Activated B cell treated with CpG ODN at 0.5 μM for 24 hours (primary cell): Measurements from ENCODE around the gene IGF1. TPM values are rescaled to one million over a fixed set of nuclear protein-coding genes. Genes with fewer than 3 reads are reported as not detected.

ENCODE experiments used
- ATAC-seq: fragments of 200-7000 bp; cut with Tn5 transposase; one replicate; pipeline ENCODE4 v1.10.0; 2021; ENCODE audit warnings: low read depth, mild to moderate bottlenecking, moderate library complexity
- CTCF ChIA-PET: fragments of 350-600 bp; sonication (Branson Sonifier 250); formaldehyde crosslinking; loops from one replicate; lab custom pipeline; 2021; ENCODE audit warnings: antibody characterized with exemption; lab: Charles Lee
- POLR2A ChIA-PET: fragments of 350-600 bp; sonication (Branson Sonifier 250); formaldehyde crosslinking; loops from one replicate; lab custom pipeline; 2021; ENCODE audit warnings: antibody characterized with exemption; lab: Charles Lee
- DNase-seq: peaks from one replicate; pipeline ENCODE4 v3.0.0; 2022
- H3K27ac Mint-ChIP-seq: one replicate; pipeline ENCODE4 v1.8.0; 2020; ENCODE audit warnings: mixed read lengths
- H3K27me3 Mint-ChIP-seq: one replicate; pipeline ENCODE4 v1.8.0; 2021; ENCODE audit warnings: mixed read lengths
- H3K36me3 Mint-ChIP-seq: one replicate; pipeline ENCODE4 v1.8.0; 2021; ENCODE audit warnings: low read depth, mixed read lengths
- H3K4me1 Mint-ChIP-seq: one replicate; pipeline ENCODE4 v1.8.0; 2021; ENCODE audit warnings: mixed read lengths
- H3K4me3 Mint-ChIP-seq: one replicate; pipeline ENCODE4 v1.8.0; 2020; ENCODE audit warnings: mild to moderate bottlenecking, mixed read lengths
- H3K9me3 Mint-ChIP-seq: one replicate; pipeline ENCODE4 v1.8.0; 2020; ENCODE audit warnings: mixed read lengths
- CTCF ChIP-seq: fragments of 200-600 bp; IDR thresholded peaks from one replicate; pipeline ENCODE4 v1.8.0; 2022; ENCODE audit warnings: antibody characterized with exemption, mild to moderate bottlenecking
- intact Hi-C: fragments of 100-400 bp; cut with micrococcal nuclease; formaldehyde crosslinking; loops from one replicate; pipeline ENCODE4 v1.15.1; 2024
- total RNA-seq: library from RNA; stranded (reverse); gene quantifications from 2 replicates; pipeline ENCODE4 v1.2.3, GENCODE V29; 2022

The IGF1 gene
- total RNA-seq, 1 donor from 2014 or later: not detected

- CTCF ChIA-PET: no interaction called here
- no peak for TF ChIP-seq CTCF
- ATAC-seq (no peak), DNase-seq (no peak)
- intact Hi-C loops: no loop called here
- POLR2A ChIA-PET: no interaction called here
- Mint-ChIP-seq H3K27ac (no peak overlapping the region), H3K27me3 (no peaks in the 10 kb centered on the region), H3K4me1 (no peaks in the 10 kb centered on the region), H3K4me3 (no peak overlapping the region), H3K36me3 (no peaks in the 10 kb centered on the region), H3K9me3 (no peaks in the 10 kb centered on the region)
Observed at GRCh38 chr12:102421802-102422583, 58.4 kb downstream of the IGF1 start.

- Mint-ChIP-seq H3K4me1 (no peaks in the 10 kb centered on the region), H3K4me3 (no peak overlapping the region), H3K9me3 (no peaks in the 10 kb centered on the region), H3K36me3 (no peaks in the 10 kb centered on the region), H3K27ac (no peak overlapping the region), H3K27me3 (peaks cover 3% of the 10 kb centered on the region)
- no peak for TF ChIP-seq CTCF
- no peak for DNase-seq
- ChIA-PET CTCF (no interaction called here), POLR2A (no interaction called here)
- intact Hi-C loops: no loop called here
- ATAC-seq: no peak
Observed at GRCh38 chr12:102419094-102419764, 61.1 kb downstream of the IGF1 start.

- intact Hi-C loops: no loop called here
- TF ChIP-seq CTCF: no peak
- H3K9me3 Mint-ChIP-seq: no peaks in the 10 kb centered on the region
Observed at GRCh38 chr12:102417055-102417454, 63.3 kb downstream of the IGF1 start.

GRCh38 chr12:102415515-102415914 lies 64.8 kb downstream of the IGF1 start:
- Mint-ChIP-seq H3K4me3 (no peak overlapping the region), H3K27ac (no peak overlapping the region), H3K4me1 (no peaks in the 10 kb centered on the region), H3K9me3 (no peaks in the 10 kb centered on the region), H3K27me3 (peaks cover 7% of the 10 kb centered on the region), H3K36me3 (no peaks in the 10 kb centered on the region)
- ChIA-PET CTCF (no interaction called here), POLR2A (no interaction called here)
- ATAC-seq (no peak), DNase-seq (no peak)
- no peak for TF ChIP-seq CTCF
- intact Hi-C loops: no loop called here

More at GRCh38 chr12:102417055-102417454, 63.3 kb downstream of the IGF1 start:
- Mint-ChIP-seq H3K4me3 (no peak overlapping the region), H3K27me3 (peaks cover 5% of the 10 kb centered on the region), H3K27ac (no peak overlapping the region), H3K4me1 (no peaks in the 10 kb centered on the region), H3K36me3 (no peaks in the 10 kb centered on the region)
- ATAC-seq (no peak), DNase-seq (no peak)
- ChIA-PET CTCF (no interaction called here), POLR2A (no interaction called here)

- Mint-ChIP-seq H3K4me1 (no peaks in the 10 kb centered on the region), H3K27me3 (peaks cover 8% of the 10 kb centered on the region), H3K9me3 (no peaks in the 10 kb centered on the region), H3K4me3 (no peak overlapping the region), H3K36me3 (no peaks in the 10 kb centered on the region), H3K27ac (no peak overlapping the region)
- no peak for TF ChIP-seq CTCF
- ChIA-PET CTCF (no interaction called here), POLR2A (no interaction called here)
- no peak for ATAC-seq
- no peak for DNase-seq
- intact Hi-C loops: no loop called here
Observed at GRCh38 chr12:102413396-102413795, 67.0 kb downstream of the IGF1 start.
